H9 (cell line): ENCODE results near the gene TP53TG5. TPM values are rescaled to one million over a fixed set of nuclear protein-coding genes. Genes with fewer than 3 reads are reported as not detected.
A peak's percentile ranks its signal among the peaks of the same experiment; 100 is the strongest.

Experiments used
- DNase-seq: peaks from one replicate; pipeline ENCODE4 v3.0.0-alpha.2; 2017
- H2AFZ ChIP-seq: one replicate; pipeline ENCODE4 v1.6.1; 2013; ENCODE audit warnings: mild to moderate bottlenecking, low read length, control low read depth, moderate library complexity
- H2AK5ac ChIP-seq: 2 replicates; pipeline ENCODE4 v1.6.1; 2013; ENCODE audit warnings: low read length, control low read depth, mixed read lengths; ENCODE audit not compliant: insufficient read length
- H2BK120ac ChIP-seq: one replicate; pipeline ENCODE4 v1.6.1; 2013; ENCODE audit warnings: low read depth, mild to moderate bottlenecking, low read length, control low read depth, inconsistent platforms; ENCODE audit not compliant: poor library complexity, severe bottlenecking
- H2BK12ac ChIP-seq: 2 replicates; pipeline ENCODE4 v1.6.1; 2013; ENCODE audit warnings: low read length, control low read depth, mixed read lengths, low read depth; ENCODE audit not compliant: insufficient read length
- H2BK15ac ChIP-seq: 2 replicates; pipeline ENCODE4 v1.6.1; 2013; ENCODE audit warnings: low read depth, low read length, control low read depth
- H2BK20ac ChIP-seq: one replicate; pipeline ENCODE4 v1.6.1; 2013; ENCODE audit warnings: low read depth, mild to moderate bottlenecking, low read length, control low read depth, inconsistent platforms; ENCODE audit not compliant: poor library complexity, severe bottlenecking
- H2BK5ac ChIP-seq: 2 replicates; pipeline ENCODE4 v1.6.1; 2013; ENCODE audit warnings: low read length, control low read depth, mixed read lengths; ENCODE audit not compliant: insufficient read length
- H3K14ac ChIP-seq: 2 replicates; pipeline ENCODE4 v1.6.1; 2013; ENCODE audit warnings: low read length, control low read depth; ENCODE audit not compliant: insufficient read depth
- H3K18ac ChIP-seq: 2 replicates; pipeline ENCODE4 v1.6.1; 2013; ENCODE audit warnings: low read depth, mild to moderate bottlenecking, mixed read lengths, low read length, control low read depth; ENCODE audit not compliant: insufficient read length
- H3K23ac ChIP-seq: 2 replicates; pipeline ENCODE4 v1.6.1; 2013; ENCODE audit warnings: low read length, control low read depth, mixed read lengths, low read depth; ENCODE audit not compliant: insufficient read length
- H3K23me2 ChIP-seq: 2 replicates; pipeline ENCODE4 v1.6.1; 2013; ENCODE audit warnings: low read depth, mild to moderate bottlenecking, mixed read lengths, low read length, control low read depth; ENCODE audit not compliant: insufficient read length, poor library complexity, severe bottlenecking
- H3K27ac ChIP-seq: 2 replicates; pipeline ENCODE4 v1.5.1; 2013; ENCODE audit warnings: low read length, control low read depth, mixed read lengths, low read depth; ENCODE audit not compliant: insufficient read length
- H3K27me3 ChIP-seq: 2 replicates; pipeline ENCODE4 v1.6.1; 2013; ENCODE audit warnings: low read length, control low read depth, inconsistent platforms; ENCODE audit not compliant: insufficient read depth
- H3K4ac ChIP-seq: 2 replicates; pipeline ENCODE4 v1.6.1; 2013; ENCODE audit warnings: low read depth, mild to moderate bottlenecking, control low read depth, inconsistent platforms, low read length, moderate library complexity
- H3K4me1 ChIP-seq: 2 replicates; pipeline ENCODE4 v1.6.1; 2013; ENCODE audit warnings: low read length, control low read depth, inconsistent platforms; ENCODE audit not compliant: insufficient read depth
- H3K4me2 ChIP-seq: 2 replicates; pipeline ENCODE4 v1.6.1; 2013; ENCODE audit warnings: low read length, control low read depth, mixed read lengths; ENCODE audit not compliant: insufficient read length, insufficient read depth
- H3K56ac ChIP-seq: 2 replicates; pipeline ENCODE4 v1.6.1; 2013; ENCODE audit warnings: low read depth, mild to moderate bottlenecking, mixed read lengths, low read length, control low read depth; ENCODE audit not compliant: insufficient read length
- H3K79me1 ChIP-seq: 2 replicates; pipeline ENCODE4 v1.6.1; 2013; ENCODE audit warnings: low read depth, mild to moderate bottlenecking, moderate library complexity, low read length, control low read depth, inconsistent platforms; ENCODE audit not compliant: insufficient read depth, poor library complexity, severe bottlenecking
- H3K79me2 ChIP-seq: 2 replicates; pipeline ENCODE4 v1.6.1; 2013; ENCODE audit warnings: low read length, control low read depth, inconsistent platforms; ENCODE audit not compliant: insufficient read depth
- H3K9ac ChIP-seq: 2 replicates; pipeline ENCODE4 v1.6.1; 2013; ENCODE audit warnings: low read length, control low read depth, mixed read lengths; ENCODE audit not compliant: insufficient read length; ENCODE audit errors: extremely low read depth
- H3K9me3 ChIP-seq: one replicate; pipeline ENCODE4 v1.6.1; 2013; ENCODE audit warnings: low read depth, low read length, inconsistent platforms; ENCODE audit not compliant: control insufficient read depth
- H3T11ph ChIP-seq: one replicate; pipeline ENCODE4 v1.6.1; 2013; ENCODE audit warnings: mild to moderate bottlenecking, low read length, control low read depth, inconsistent platforms
- H4K20me1 ChIP-seq: one replicate; pipeline ENCODE4 v1.6.1; 2013; ENCODE audit not compliant: control insufficient read depth, insufficient read length, insufficient read depth
- H4K5ac ChIP-seq: 2 replicates; pipeline ENCODE4 v1.6.1; 2013; ENCODE audit warnings: low read depth, mild to moderate bottlenecking, mixed read lengths, low read length, control low read depth; ENCODE audit not compliant: insufficient read length
- H4K8ac ChIP-seq: replicated peaks from 2 replicates; pipeline ENCODE4 v1.6.1; 2013; ENCODE audit warnings: low read length, control low read depth, mixed read lengths, low read depth; ENCODE audit not compliant: insufficient read length
- H4K91ac ChIP-seq: 2 replicates; pipeline ENCODE4 v1.6.1; 2013; ENCODE audit warnings: low read depth, mild to moderate bottlenecking, moderate library complexity, mixed read lengths, low read length, control low read depth; ENCODE audit not compliant: insufficient read length
- H3K27ac Mint-ChIP-seq, 3 experiments: 2 replicates in 2 of 3; 3 replicates in 1 of 3; pipeline ENCODE4 v1.8.0; 2020 to 2021; ENCODE audit warnings: mixed read lengths in 3 of 3, mild to moderate bottlenecking in 1 of 3, moderate library complexity in 1 of 3
- H3K27me3 Mint-ChIP-seq: 2 replicates; pipeline ENCODE4 v1.8.0; 2021; ENCODE audit warnings: low read depth, mild to moderate bottlenecking, moderate library complexity, mixed read lengths
- H3K36me3 Mint-ChIP-seq, 3 experiments: 2 replicates in 2 of 3; 3 replicates in 1 of 3; pipeline ENCODE4 v1.8.0; 2020 to 2021; ENCODE audit warnings: low read depth in 3 of 3, mixed read lengths in 3 of 3; ENCODE audit not compliant: insufficient read depth in 1 of 3
- H3K4me1 Mint-ChIP-seq, 2 experiments: 2 replicates each; pipeline ENCODE4 v1.8.0; 2020; ENCODE audit warnings: mixed read lengths in 2 of 2
- H3K4me3 Mint-ChIP-seq, 2 experiments: 2 replicates in 1 of 2; 3 replicates in 1 of 2; pipeline ENCODE4 v1.8.0; 2020 to 2021; ENCODE audit warnings: mild to moderate bottlenecking in 2 of 2, mixed read lengths in 2 of 2, moderate library complexity in 1 of 2
- H3K9me3 Mint-ChIP-seq, 2 experiments: 2 replicates in 1 of 2; 3 replicates in 1 of 2; pipeline ENCODE4 v1.8.0; 2020; ENCODE audit warnings: mild to moderate bottlenecking in 2 of 2, mixed read lengths in 2 of 2, moderate library complexity in 1 of 2
- WGBS: extraction: QIAGEN DNeasy Blood & Tissue Kit; methylation state at CpG from one replicate; pipeline ENCODE4 v1.1.7; 2013; ENCODE audit warnings: missing lambda C conversion rate, low lambda C conversion rate, mixed read lengths; ENCODE audit not compliant: insufficient read length; ENCODE audit errors: extremely low coverage; 5-methylcytosine and 5-hydroxymethylcytosine counted together
- total RNA-seq: library from RNA; stranded (reverse); gene quantifications from 2 replicates; pipeline ENCODE4 v1.2.1, GENCODE V29; 2021
- TF ChIP-seq, protein P1 (sequence below): fragments of 200-600 bp; sonication (generic); conservative IDR thresholded peaks from 3 replicates; pipeline ENCODE4 v1.8.0; 2021; ENCODE audit warnings: antibody characterized with exemption, mild to moderate bottlenecking

TP53TG5 gene
- total RNA-seq, 1 experiment from 2014 or later, result not detected

DNA sequence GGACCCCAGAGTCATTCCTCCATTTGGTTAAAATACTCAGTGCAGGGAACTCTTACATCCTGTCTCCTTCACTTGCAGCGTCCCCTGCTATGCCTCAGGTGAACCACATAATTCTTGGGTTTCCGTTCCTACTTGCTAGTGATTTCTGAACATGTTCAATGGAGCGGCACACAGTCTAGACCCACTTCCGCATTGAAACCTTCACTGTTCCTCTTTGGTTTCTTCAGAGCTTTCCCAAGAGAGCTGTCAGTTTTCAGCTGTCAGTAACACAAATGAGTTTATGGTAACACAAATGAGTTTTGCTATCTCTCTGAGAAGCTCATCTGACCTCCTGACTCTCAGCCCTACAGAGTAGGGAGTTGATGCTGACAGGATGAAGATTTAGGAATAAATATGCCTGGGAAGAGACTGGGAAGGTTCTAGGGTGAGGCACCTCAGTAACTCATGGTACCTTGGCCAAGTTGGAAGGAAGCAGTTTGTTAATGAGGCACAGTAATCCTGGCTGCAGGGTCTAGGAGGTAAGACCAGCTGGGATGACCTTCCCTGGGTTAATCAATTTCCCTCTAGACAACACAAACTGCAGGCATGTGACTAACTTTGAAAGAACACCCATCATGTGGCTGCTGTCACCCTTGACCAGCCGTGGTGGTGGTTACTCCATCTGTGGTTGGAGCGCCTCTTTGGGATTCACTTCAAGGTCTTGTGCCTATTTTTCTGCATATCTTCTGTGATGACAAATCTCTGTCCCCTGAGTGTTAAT lies 9.7 kb downstream of the TP53TG5 start:
- Histone ChIP-seq H4K91ac (no peak overlapping the region), H3K23me2 (peaks cover 14% of the 10 kb centered on the region), H3K4ac (no peak overlapping the region), H2AK5ac (no peak overlapping the region), H3K18ac (no peak overlapping the region), H2BK120ac (no peak overlapping the region), H3K4me2 (no peak overlapping the region), H3K27me3 (peaks cover 2% of the 10 kb centered on the region; the same call in 1 of the 2 replicates), H3K9ac (no peak overlapping the region), H2BK15ac (no peak overlapping the region), H2AFZ (no peak overlapping the region), H3K4me1 (peaks cover 6% of the 10 kb centered on the region; the same call in 1 of the 2 replicates), H3K9me3 (no peaks in the 10 kb centered on the region), H2BK20ac (no peak overlapping the region), H3K27ac (no peak overlapping the region), H3K23ac (no peak overlapping the region), H4K20me1 (no peaks in the 10 kb centered on the region), H3K79me2 (no peaks in the 10 kb centered on the region; the same call in 1 of the 2 replicates), H3K56ac (no peak overlapping the region), H3T11ph (no peak overlapping the region), H3K79me1 (peaks cover 2% of the 10 kb centered on the region), H2BK12ac (no peak overlapping the region), H4K8ac (no peak overlapping the region), H2BK5ac (no peak overlapping the region), H3K14ac (no peak overlapping the region), H4K5ac (no peak overlapping the region)
- peaks cover 6 to 35% (median 20%) of the 10 kb centered on the region in 3 experiments; a peak in 6 of 7 replicates for H3K36me3 Mint-ChIP-seq
- no peak overlapping the region for H3K4me3 Mint-ChIP-seq
- H3K27me3 Mint-ChIP-seq, result peaks cover 13% of the 10 kb centered on the region
- DNase-seq, result peak; percentile 3
- WGBS, result no CpG with 5 or more reads among the region's 6 CpGs
- no peaks in the 10 kb centered on the region for H3K9me3 Mint-ChIP-seq
- peaks cover 17 to 18% of the 10 kb centered on the region in 2 experiments for H3K4me1 Mint-ChIP-seq
- no peak overlapping the region for H3K27ac Mint-ChIP-seq
- TF ChIP-seq, protein P1, sequence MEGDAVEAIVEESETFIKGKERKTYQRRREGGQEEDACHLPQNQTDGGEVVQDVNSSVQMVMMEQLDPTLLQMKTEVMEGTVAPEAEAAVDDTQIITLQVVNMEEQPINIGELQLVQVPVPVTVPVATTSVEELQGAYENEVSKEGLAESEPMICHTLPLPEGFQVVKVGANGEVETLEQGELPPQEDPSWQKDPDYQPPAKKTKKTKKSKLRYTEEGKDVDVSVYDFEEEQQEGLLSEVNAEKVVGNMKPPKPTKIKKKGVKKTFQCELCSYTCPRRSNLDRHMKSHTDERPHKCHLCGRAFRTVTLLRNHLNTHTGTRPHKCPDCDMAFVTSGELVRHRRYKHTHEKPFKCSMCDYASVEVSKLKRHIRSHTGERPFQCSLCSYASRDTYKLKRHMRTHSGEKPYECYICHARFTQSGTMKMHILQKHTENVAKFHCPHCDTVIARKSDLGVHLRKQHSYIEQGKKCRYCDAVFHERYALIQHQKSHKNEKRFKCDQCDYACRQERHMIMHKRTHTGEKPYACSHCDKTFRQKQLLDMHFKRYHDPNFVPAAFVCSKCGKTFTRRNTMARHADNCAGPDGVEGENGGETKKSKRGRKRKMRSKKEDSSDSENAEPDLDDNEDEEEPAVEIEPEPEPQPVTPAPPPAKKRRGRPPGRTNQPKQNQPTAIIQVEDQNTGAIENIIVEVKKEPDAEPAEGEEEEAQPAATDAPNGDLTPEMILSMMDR, result no peak
